Activated naive CD4-positive, alpha-beta T cell treated with anti-CD3 and anti-CD28 coated beads, Interleukin-2, amount 50 U/mL, for 72 hours (primary cell): ENCODE data around the gene GOLGA8O. TPM values are rescaled to one million over a fixed set of nuclear protein-coding genes. Genes with fewer than 3 reads are reported as not detected.
A peak's percentile ranks its signal among the peaks of the same experiment; 100 is the strongest.
"Not testable (repeated sequence)": the region's sequence is repeated elsewhere in the genome, so short reads cannot be mapped to it uniquely, and the experiment has no call there.

ENCODE experiments used
- ATAC-seq, 2 donors: fragments of 150-1000 bp; cut with Tn5 transposase; 2 replicates each; pipeline ENCODE4 v1.10.0; 2021; ENCODE audit warnings: mild to moderate bottlenecking in 2 of 2, moderate library complexity in 2 of 2
- DNase-seq, 2 donors: peaks; one replicate each; pipeline ENCODE4 v3.0.0; 2021 to 2022; ENCODE audit warnings: low spot score in 2 of 2
- H3K27ac Mint-ChIP-seq, 2 donors: one replicate each; pipeline ENCODE4 v1.8.0; 2022; ENCODE audit warnings: mild to moderate bottlenecking in 2 of 2, mixed read lengths in 2 of 2
- H3K36me3 Mint-ChIP-seq, 2 donors: one replicate each; pipeline ENCODE4 v1.8.0; 2022; ENCODE audit warnings: mixed read lengths in 2 of 2
- H3K9me3 Mint-ChIP-seq, 2 donors: one replicate each; pipeline ENCODE4 v1.8.0; 2022; ENCODE audit warnings: mixed read lengths in 2 of 2
- total RNA-seq, 2 donors: library from RNA; stranded (reverse); gene quantifications; one replicate each; pipeline ENCODE4 v1.2.3, GENCODE V29; 2022

The GOLGA8O gene
- 1 to 10 TPM; 1.5 to 1.6 TPM for total RNA-seq

GRCh38 chr15:32455534-32455933 lies at the start of gene GOLGA8O:
GOLGA8O (minus strand) TSS chr15:32455634; CDS start chr15:32455536, 98 bp downstream.
- not testable (repeated sequence) for H3K36me3 Mint-ChIP-seq, H3K9me3 Mint-ChIP-seq, ATAC-seq, H3K27ac Mint-ChIP-seq, DNase-seq

- H3K36me3 Mint-ChIP-seq, H3K9me3 Mint-ChIP-seq, ATAC-seq, H3K27ac Mint-ChIP-seq, DNase-seq: not testable (repeated sequence)
These were observed 48.8 kb upstream of the GOLGA8O start for GRCh38 chr15:32504152-32504811.

GRCh38 chr15:32502946-32503345 lies 47.5 kb upstream of the GOLGA8O start:
- not testable (repeated sequence) for H3K9me3 Mint-ChIP-seq, ATAC-seq, H3K27ac Mint-ChIP-seq, DNase-seq, H3K36me3 Mint-ChIP-seq

- H3K27ac Mint-ChIP-seq, H3K9me3 Mint-ChIP-seq, H3K36me3 Mint-ChIP-seq, ATAC-seq, DNase-seq: not testable (repeated sequence)
These were observed 37.3 kb upstream of the GOLGA8O start for GRCh38 chr15:32492768-32493167.

- ATAC-seq, H3K36me3 Mint-ChIP-seq, H3K9me3 Mint-ChIP-seq, DNase-seq, H3K27ac Mint-ChIP-seq: not testable (repeated sequence)
These were observed 31.0 kb upstream of the GOLGA8O start for GRCh38 chr15:32486474-32486873.

- ATAC-seq, H3K27ac Mint-ChIP-seq, H3K36me3 Mint-ChIP-seq, H3K9me3 Mint-ChIP-seq: not testable (repeated sequence)
- peak in 1 of 2 donors; percentile 35 for DNase-seq
These were observed 27.9 kb upstream of the GOLGA8O start for GRCh38 chr15:32483377-32483776.

- DNase-seq, ATAC-seq, H3K27ac Mint-ChIP-seq, H3K9me3 Mint-ChIP-seq, H3K36me3 Mint-ChIP-seq: not testable (repeated sequence)
These were observed 26.2 kb upstream of the GOLGA8O start for GRCh38 chr15:32481683-32482082.

GRCh38 chr15:32468076-32468475 lies 12.6 kb upstream of the GOLGA8O start:
- not testable (repeated sequence) for H3K36me3 Mint-ChIP-seq, H3K9me3 Mint-ChIP-seq, H3K27ac Mint-ChIP-seq, DNase-seq, ATAC-seq

- not testable (repeated sequence) for H3K36me3 Mint-ChIP-seq, DNase-seq, H3K27ac Mint-ChIP-seq, H3K9me3 Mint-ChIP-seq
- peak; percentile 63 to 85 for ATAC-seq
These were observed 14.9 kb downstream of the GOLGA8O start for GRCh38 chr15:32440445-32440977.

GRCh38 chr15:32434102-32434963 lies 21.1 kb downstream of the GOLGA8O start:
- not testable (repeated sequence) for DNase-seq, H3K36me3 Mint-ChIP-seq

GRCh38 chr15:32427635-32428034 lies 27.8 kb downstream of the GOLGA8O start:
- not testable (repeated sequence) for H3K36me3 Mint-ChIP-seq, DNase-seq, H3K27ac Mint-ChIP-seq, H3K9me3 Mint-ChIP-seq
- peak; percentile 52 to 58 for ATAC-seq

More at GRCh38 chr15:32434102-32434963, 21.1 kb downstream of the GOLGA8O start:
- H3K9me3 Mint-ChIP-seq, H3K27ac Mint-ChIP-seq: not testable (repeated sequence)
- ATAC-seq, result peak; percentile 77 to 87

- H3K9me3 Mint-ChIP-seq, H3K36me3 Mint-ChIP-seq, ATAC-seq, H3K27ac Mint-ChIP-seq, DNase-seq: not testable (repeated sequence)
These were observed 28.9 kb downstream of the GOLGA8O start for GRCh38 chr15:32426511-32426910.

GRCh38 chr15:32407903-32408302 lies 47.5 kb downstream of the GOLGA8O start:
- ATAC-seq, result peak in 1 of 2 donors; percentile 52
- not testable (repeated sequence) for H3K9me3 Mint-ChIP-seq, DNase-seq, H3K36me3 Mint-ChIP-seq, H3K27ac Mint-ChIP-seq

GRCh38 chr15:32403192-32403591 lies 52.2 kb downstream of the GOLGA8O start, which contains the start of gene GOLGA8K:
GOLGA8K (minus strand) TSS chr15:32403292; CDS start chr15:32403194, 98 bp downstream.
- not testable (repeated sequence) for ATAC-seq, DNase-seq

GRCh38 chr15:32396522-32396921 lies 58.9 kb downstream of the GOLGA8O start:
- not testable (repeated sequence) for H3K9me3 Mint-ChIP-seq, H3K36me3 Mint-ChIP-seq, ATAC-seq, DNase-seq, H3K27ac Mint-ChIP-seq

More at GRCh38 chr15:32403192-32403591, 52.2 kb downstream of the GOLGA8O start, which contains the start of gene GOLGA8K:
- not testable (repeated sequence) for H3K27ac Mint-ChIP-seq, H3K9me3 Mint-ChIP-seq, H3K36me3 Mint-ChIP-seq
